Subcutaneous abdominal adipose tissue (tissue), 5 donors: ENCODE data around the gene FOXRED1.
"Not testable (repeated sequence)": the region's sequence is repeated elsewhere in the genome, so short reads cannot be mapped to it uniquely, and the experiment has no call there.

Experiments
- H3K27ac ChIP-seq: one replicate; pipeline ENCODE4 v1.7.0; 2013; ENCODE audit warnings: low read depth, mild to moderate bottlenecking, inconsistent platforms, low read length, moderate library complexity
- H3K27me3 ChIP-seq, 5 donors: one replicate each; pipeline ENCODE4 v1.7.0; 2013; ENCODE audit warnings: low read length in 5 of 5, inconsistent platforms in 1 of 5; ENCODE audit not compliant: control insufficient read depth in 5 of 5, insufficient read depth in 4 of 5
- H3K36me3 ChIP-seq, 5 donors: one replicate each; pipeline ENCODE4 v1.7.0; 2013; ENCODE audit warnings: low read length in 5 of 5; ENCODE audit not compliant: control insufficient read depth in 5 of 5, insufficient read depth in 5 of 5
- H3K4me1 ChIP-seq, 5 donors: one replicate each; pipeline ENCODE4 v1.7.0; 2013; ENCODE audit warnings: low read length in 5 of 5, mild to moderate bottlenecking in 3 of 5, moderate library complexity in 1 of 5; ENCODE audit not compliant: control insufficient read depth in 5 of 5, insufficient read depth in 5 of 5
- H3K4me3 ChIP-seq, 5 donors: one replicate each; pipeline ENCODE4 v1.7.0; 2013; ENCODE audit warnings: low read length in 5 of 5, low read depth in 1 of 5
- H3K9ac ChIP-seq, 5 donors: one replicate each; pipeline ENCODE4 v1.7.0; 2013; ENCODE audit warnings: low read length in 5 of 5, mild to moderate bottlenecking in 4 of 5, moderate library complexity in 3 of 5
- H3K9me3 ChIP-seq, 5 donors: one replicate each; pipeline ENCODE4 v1.7.0; 2013; ENCODE audit warnings: low read length in 5 of 5; ENCODE audit not compliant: control insufficient read depth in 5 of 5
- donor health status: healthy.
- donor health status: healthy.
- donor health status: healthy.
- donor health status: healthy.
- donor health status: healthy.

FOXRED1 gene

DNA sequence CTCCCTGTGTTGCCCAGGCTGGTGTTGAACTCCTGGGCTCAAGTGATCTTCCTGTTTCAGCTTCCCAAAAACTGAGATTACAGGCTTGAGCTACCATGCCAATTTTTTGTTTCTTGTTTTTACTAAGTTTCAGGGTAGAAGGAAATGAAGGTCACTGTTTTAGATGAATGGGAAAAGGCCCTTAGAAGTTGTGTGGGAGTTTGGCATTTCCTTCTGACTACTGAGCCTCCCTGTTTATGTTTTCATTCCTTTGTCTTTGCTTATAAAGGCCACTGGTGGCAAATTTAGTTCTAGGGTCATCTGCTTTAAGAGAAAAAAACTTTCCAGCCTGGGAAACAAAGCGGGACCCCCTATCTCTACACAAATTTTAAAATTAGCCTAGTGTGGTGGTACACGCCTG lies 22.3 kb upstream of the FOXRED1 start:
- Histone ChIP-seq H3K27me3 (no peaks in the 10 kb centered on the region), H3K4me3 (no peak overlapping the region), H3K4me1 (peaks cover 0 to 4% (median 0%) of the 10 kb centered on the region in 5 donors), H3K36me3 (peaks cover 17 to 28% (median 23%) of the 10 kb centered on the region in 5 donors), H3K9me3 (no peaks in the 10 kb centered on the region), H3K27ac (no peak overlapping the region), H3K9ac (no peak overlapping the region)

GRCh38 chr11:126253265-126253664 lies 15.7 kb upstream of the FOXRED1 start:
- H3K9me3 ChIP-seq: no peaks in the 10 kb centered on the region
- no peaks in the 10 kb centered on the region for H3K4me1 ChIP-seq
- no peaks in the 10 kb centered on the region for H3K27me3 ChIP-seq
- no peak overlapping the region for H3K4me3 ChIP-seq
- no peak overlapping the region for H3K9ac ChIP-seq
- peaks cover 25 to 57% (median 34%) of the 10 kb centered on the region in 5 donors for H3K36me3 ChIP-seq
- H3K27ac ChIP-seq: no peak overlapping the region

GRCh38 chr11:126254819-126255218 lies 14.1 kb upstream of the FOXRED1 start:
- Histone ChIP-seq H3K27ac (no peak overlapping the region), H3K4me1 (no peaks in the 10 kb centered on the region)

GRCh38 chr11:126255507-126255906 lies 13.4 kb upstream of the FOXRED1 start:
- not testable (repeated sequence) for H3K4me1 ChIP-seq, H3K4me3 ChIP-seq, H3K9ac ChIP-seq, H3K9me3 ChIP-seq, H3K27me3 ChIP-seq, H3K27ac ChIP-seq
- H3K36me3 ChIP-seq: peaks cover 24 to 51% (median 31%) of the 10 kb centered on the region in 5 donors

More at GRCh38 chr11:126254819-126255218, 14.1 kb upstream of the FOXRED1 start:
- no peaks in the 10 kb centered on the region for H3K27me3 ChIP-seq
- no peak overlapping the region for H3K9ac ChIP-seq
- H3K9me3 ChIP-seq: no peaks in the 10 kb centered on the region
- H3K36me3 ChIP-seq: peaks cover 24 to 51% (median 31%) of the 10 kb centered on the region in 5 donors
- no peak overlapping the region for H3K4me3 ChIP-seq

DNA sequence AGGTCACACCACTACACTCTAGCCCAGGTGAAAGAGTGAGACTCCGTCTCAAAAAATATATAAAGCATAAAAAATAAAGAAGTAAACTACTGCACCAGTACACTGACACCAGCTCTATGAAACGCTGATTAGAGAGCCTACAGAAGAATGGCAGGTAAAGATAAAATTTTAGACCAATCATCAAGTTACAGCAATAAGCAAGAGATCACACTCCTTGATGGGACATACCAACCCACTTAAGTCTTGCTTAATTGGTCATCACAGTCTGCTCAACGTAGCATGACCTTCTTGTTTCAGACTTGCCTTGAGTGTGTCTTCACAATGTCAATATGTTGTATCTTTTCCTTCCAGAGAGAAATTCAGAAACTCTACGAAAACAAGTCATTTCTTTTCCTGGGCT lies 12.7 kb upstream of the FOXRED1 start:
- Histone ChIP-seq H3K27ac (no peak overlapping the region), H3K27me3 (no peaks in the 10 kb centered on the region), H3K4me3 (no peak overlapping the region), H3K4me1 (peaks cover 0 to 3% (median 0%) of the 10 kb centered on the region in 5 donors), H3K9ac (no peak overlapping the region), H3K9me3 (no peaks in the 10 kb centered on the region), H3K36me3 (peaks cover 25 to 53% (median 28%) of the 10 kb centered on the region in 5 donors)

GRCh38 chr11:126257144-126257543 lies 11.8 kb upstream of the FOXRED1 start:
- H3K4me1 ChIP-seq: peaks cover 0 to 3% (median 0%) of the 10 kb centered on the region in 5 donors
- H3K9ac ChIP-seq: no peak overlapping the region
- H3K9me3 ChIP-seq: no peaks in the 10 kb centered on the region
- H3K4me3 ChIP-seq: no peak overlapping the region
- no peak overlapping the region for H3K27ac ChIP-seq
- H3K27me3 ChIP-seq: no peaks in the 10 kb centered on the region
- peaks cover 26 to 51% (median 35%) of the 10 kb centered on the region in 5 donors for H3K36me3 ChIP-seq

DNA sequence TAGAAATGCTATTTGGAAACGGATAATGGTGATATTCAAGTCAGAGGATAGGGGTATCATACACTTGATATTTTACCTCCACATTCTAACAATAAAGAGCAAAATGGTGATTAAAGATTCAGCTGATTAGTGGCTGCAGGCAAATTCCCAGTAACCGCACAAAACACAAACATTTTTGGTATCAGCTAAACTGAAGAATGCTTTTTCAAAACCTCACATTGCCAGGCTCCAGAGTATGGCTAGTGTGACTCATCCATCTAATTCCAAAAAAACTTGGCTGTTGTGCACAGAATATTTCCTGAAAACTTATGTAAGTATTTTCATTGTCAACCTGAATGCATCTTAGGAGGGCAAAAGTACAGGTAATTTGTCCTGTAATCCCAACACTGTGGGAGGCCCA lies 11.2 kb upstream of the FOXRED1 start:
- Histone ChIP-seq H3K27me3 (no peaks in the 10 kb centered on the region), H3K4me3 (no peak overlapping the region), H3K36me3 (peaks cover 26 to 53% (median 41%) of the 10 kb centered on the region in 5 donors), H3K9me3 (no peaks in the 10 kb centered on the region), H3K4me1 (peaks cover 0 to 3% (median 0%) of the 10 kb centered on the region in 5 donors), H3K9ac (no peak overlapping the region), H3K27ac (no peak overlapping the region)

GRCh38 chr11:126262216-126262615 lies 6.7 kb upstream of the FOXRED1 start:
- Histone ChIP-seq H3K27ac (no peak overlapping the region), H3K27me3 (no peaks in the 10 kb centered on the region), H3K36me3 (peaks cover 18 to 70% (median 65%) of the 10 kb centered on the region in 5 donors), H3K4me1 (peaks cover 0 to 3% (median 0%) of the 10 kb centered on the region in 5 donors), H3K9ac (no peak overlapping the region), H3K9me3 (no peaks in the 10 kb centered on the region), H3K4me3 (no peak overlapping the region)

DNA sequence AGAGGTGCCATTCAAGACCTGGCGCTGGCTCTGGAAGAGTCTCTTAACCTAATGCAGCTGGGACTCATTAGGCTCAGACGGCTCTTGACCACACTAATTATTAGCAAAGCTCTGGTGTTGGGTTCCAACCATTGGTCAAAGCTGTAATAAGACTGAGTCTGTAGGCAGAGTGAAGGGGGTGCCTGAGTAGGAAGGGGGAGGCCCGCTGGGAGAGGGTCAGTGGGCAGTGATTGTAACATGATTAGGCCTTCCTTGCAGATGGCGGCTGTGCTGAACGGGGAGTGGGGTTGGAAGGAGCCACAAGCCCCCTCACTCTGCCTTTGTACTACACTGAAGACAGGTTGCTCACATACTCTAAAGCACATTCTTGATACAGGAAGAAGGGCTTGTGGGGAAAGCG lies 5.5 kb upstream of the FOXRED1 start:
- Histone ChIP-seq H3K9me3 (no peaks in the 10 kb centered on the region), H3K4me1 (peaks cover 5 to 13% (median 9%) of the 10 kb centered on the region in 5 donors), H3K27ac (no peak overlapping the region), H3K4me3 (no peak overlapping the region), H3K9ac (no peak overlapping the region), H3K36me3 (peaks cover 13 to 67% (median 60%) of the 10 kb centered on the region in 5 donors), H3K27me3 (no peaks in the 10 kb centered on the region)

- Histone ChIP-seq H3K27me3 (no peaks in the 10 kb centered on the region), H3K9ac (no peak overlapping the region), H3K27ac (no peak overlapping the region), H3K36me3 (peaks cover 13 to 65% (median 60%) of the 10 kb centered on the region in 5 donors), H3K9me3 (no peaks in the 10 kb centered on the region), H3K4me1 (peaks cover 7 to 21% (median 18%) of the 10 kb centered on the region in 5 donors), H3K4me3 (no peak overlapping the region)
Observed at GRCh38 chr11:126265811-126266210, 3.1 kb upstream of the FOXRED1 start.
